GM12878 (cell line): ENCODE measurements around the gene PRMT7. TPM values are rescaled to one million over a fixed set of nuclear protein-coding genes. Genes with fewer than 3 reads are reported as not detected.

ENCODE experiments used
- ATF3 ChIP-seq: IDR thresholded peaks from 2 replicates; pipeline ENCODE4 v1.6.1; 2011; ENCODE audit warnings: low read depth, mild to moderate bottlenecking, low read length, moderate library complexity, borderline replicate concordance; ENCODE audit errors: extremely low read depth
- BRCA1 ChIP-seq: IDR thresholded peaks from 2 replicates; pipeline ENCODE4 v1.6.1; 2011; ENCODE audit warnings: low read depth, low read length, improper control_type of control experiment
- CEBPB ChIP-seq, 2 experiments: fragments of 150-350 bp in 1 of 2; IDR thresholded peaks; 2 replicates each; pipeline ENCODE4 v1.6.1; 2012 to 2014; ENCODE audit warnings: low read depth in 2 of 2, low read length in 2 of 2, borderline replicate concordance in 1 of 2, inconsistent platforms in 1 of 2
- CHD4 ChIP-seq: fragments of 200-600 bp; sonication (generic); IDR thresholded peaks from 2 replicates; pipeline ENCODE4 v1.6.1; 2016; ENCODE audit warnings: mild to moderate bottlenecking
- CREB1 ChIP-seq: IDR thresholded peaks from 2 replicates; pipeline ENCODE4 v1.6.1; 2012; ENCODE audit warnings: low read depth, mild to moderate bottlenecking, inconsistent platforms
- DPF2 ChIP-seq: fragments of 450-650 bp; IDR thresholded peaks from 2 replicates; pipeline ENCODE4 v1.6.1; 2017; ENCODE audit warnings: mild to moderate bottlenecking
- EED ChIP-seq: sonication (generic); IDR thresholded peaks from 2 replicates; pipeline ENCODE4 v1.6.1; 2016; ENCODE audit warnings: antibody characterized with exemption, low read depth
- EGR1 ChIP-seq, 2 experiments: IDR thresholded peaks; 1 replicate in 1 of 2; 2 replicates in 1 of 2; pipeline ENCODE4 v1.6.1; 2011 to 2012; ENCODE audit warnings: low read depth in 2 of 2, low read length in 2 of 2, borderline replicate concordance in 1 of 2, mild to moderate bottlenecking in 1 of 2, moderate library complexity in 1 of 2
- IRF4 ChIP-seq: IDR thresholded peaks from 2 replicates; pipeline ENCODE4 v1.6.1; 2011; ENCODE audit warnings: low read depth, low read length
- MEF2A ChIP-seq: IDR thresholded peaks from 2 replicates; pipeline ENCODE4 v1.6.1; 2011; ENCODE audit warnings: low read depth, mild to moderate bottlenecking, low read length, moderate library complexity; ENCODE audit not compliant: insufficient read depth
- PML ChIP-seq: IDR thresholded peaks from 2 replicates; pipeline ENCODE4 v1.6.1; 2012; ENCODE audit warnings: low read length, inconsistent platforms
- POLR2AphosphoS5 ChIP-seq: IDR thresholded peaks from 2 replicates; pipeline ENCODE4 v1.6.1; 2011; ENCODE audit warnings: mild to moderate bottlenecking, low read length, inconsistent platforms
- RBBP5 ChIP-seq: fragments of 200-600 bp; sonication (generic); conservative IDR thresholded peaks from 2 replicates; pipeline ENCODE4 v1.6.1; 2016
- REST ChIP-seq: IDR thresholded peaks from 2 replicates; pipeline ENCODE4 v1.6.1; 2012; ENCODE audit warnings: mild to moderate bottlenecking, low read depth, low read length
- SIX5 ChIP-seq: IDR thresholded peaks from 2 replicates; pipeline ENCODE4 v1.6.1; 2011; ENCODE audit warnings: mild to moderate bottlenecking, low read depth, low read length, moderate library complexity; ENCODE audit not compliant: severe bottlenecking
- SMAD1 ChIP-seq: fragments of 450-650 bp; IDR thresholded peaks from 2 replicates; pipeline ENCODE4 v1.6.1; 2018; ENCODE audit warnings: mild to moderate bottlenecking, low read depth; ENCODE audit not compliant: partially characterized antibody
- SP1 ChIP-seq: IDR thresholded peaks from one replicate; pipeline ENCODE4 v1.6.1; 2011; ENCODE audit warnings: low read depth, low read length
- SUPT20H ChIP-seq: IDR thresholded peaks from 2 replicates; pipeline ENCODE4 v1.6.1; 2011; ENCODE audit warnings: low read depth, mild to moderate bottlenecking, low read length, moderate library complexity, borderline replicate concordance; ENCODE audit not compliant: control insufficient read depth
- TBL1XR1 ChIP-seq: IDR thresholded peaks from 2 replicates; pipeline ENCODE4 v1.6.1; 2012; ENCODE audit warnings: low read depth, low read length, improper control_type of control experiment
- ZNF24 ChIP-seq: fragments of 450-650 bp; IDR thresholded peaks from 2 replicates; pipeline ENCODE4 v1.6.1; 2017; ENCODE audit warnings: antibody characterized with exemption, mild to moderate bottlenecking
- ZNF592 ChIP-seq: fragments of 450-650 bp; IDR thresholded peaks from 2 replicates; pipeline ENCODE4 v1.6.1; 2017; ENCODE audit warnings: mild to moderate bottlenecking, moderate library complexity
- ZSCAN29 ChIP-seq: fragments of 450-650 bp; IDR thresholded peaks from 2 replicates; pipeline ENCODE4 v1.6.1; 2017; ENCODE audit warnings: mild to moderate bottlenecking, moderate library complexity
- polyA plus RNA-seq, 11 experiments: library from polyadenylated mRNA; depleted of rRNA in 4 of 11; unstranded in 6 of 11; stranded (reverse) in 5 of 11; fragments of >200 nt; fragmentation: Nextera tagmentation in 4 of 11; fragmentation: Illumina TruSeq in 1 of 11; extraction: Ambion mirVana in 4 of 11; extraction: Trizol in 1 of 11; gene quantifications; 1 replicate in 1 of 11; 2 replicates in 10 of 11; pipeline versions ENCODE4 v1.2.1 to v1.2.3, GENCODE V29; 2011 to 2016; ENCODE audit warnings: inconsistent platforms in 2 of 11, missing spikeins in 2 of 11, low read depth in 1 of 11
- total RNA-seq, 4 experiments: library from RNA; depleted of rRNA in 3 of 4; stranded (reverse); fragments of >200 nt in 3 of 4; fragmentation: Illumina TruSeq in 1 of 4; extraction: Trizol in 1 of 4; gene quantifications; 2 replicates each; pipeline versions ENCODE4 v1.2.1 to v1.2.3, GENCODE V29; 2013 to 2021

PRMT7 gene
- total and polyA plus RNA-seq, 10 of the 15 experiments (the other 5 are each of a cell fraction or from before 2014, with no cell fraction given): 5.1 to 56.1 (median 42.0) TPM

- no peak for TF ChIP-seq ZNF592
- no peak for TF ChIP-seq CHD4
- no peak for TF ChIP-seq ATF3
- TF ChIP-seq DPF2: peak; percentile 74
- TF ChIP-seq POLR2AphosphoS5: no peak
- peak in 1 of 2 experiments; percentile 78; a peak in 2 of 3 replicates for TF ChIP-seq EGR1 (IDR thresholded peaks at IDR 0.05; ENCODE audit: borderline replicate concordance in 1 of 2, low read depth in 2 of 2, low read length in 2 of 2)
- TF ChIP-seq EED: peak; percentile 58
- peak; percentile 45; the same call in 1 of the 2 replicates for TF ChIP-seq CREB1
- TF ChIP-seq REST: no peak
- TF ChIP-seq TBL1XR1: no peak
- TF ChIP-seq ZNF24: no peak
- TF ChIP-seq CEBPB (IDR thresholded peaks at IDR 0.05; ENCODE audit: borderline replicate concordance in 1 of 2, low read depth in 2 of 2, low read length in 2 of 2): no peak
- no peak for TF ChIP-seq ZSCAN29
- TF ChIP-seq RBBP5: no peak
- TF ChIP-seq SIX5: no peak
- no peak for TF ChIP-seq SP1
- no peak for TF ChIP-seq MEF2A
- TF ChIP-seq SMAD1: no peak
- no peak for TF ChIP-seq SUPT20H
- TF ChIP-seq IRF4: no peak
- no peak for TF ChIP-seq BRCA1
- TF ChIP-seq PML: no peak
Observed at GRCh38 chr16:68264128-68265077, 46.4 kb upstream of the PRMT7 start, which contains the start of gene SLC7A6 (continued).
